GM19099 (cell line): ENCODE results near the gene NPC2.

Experiments used
- POLR2A ChIP-seq: IDR thresholded peaks from 3 replicates; pipeline ENCODE4 v1.6.1; 2011; ENCODE audit warnings: low read depth; ENCODE audit not compliant: insufficient read length; ENCODE audit errors: extremely low read depth

Gene NPC2

DNA sequence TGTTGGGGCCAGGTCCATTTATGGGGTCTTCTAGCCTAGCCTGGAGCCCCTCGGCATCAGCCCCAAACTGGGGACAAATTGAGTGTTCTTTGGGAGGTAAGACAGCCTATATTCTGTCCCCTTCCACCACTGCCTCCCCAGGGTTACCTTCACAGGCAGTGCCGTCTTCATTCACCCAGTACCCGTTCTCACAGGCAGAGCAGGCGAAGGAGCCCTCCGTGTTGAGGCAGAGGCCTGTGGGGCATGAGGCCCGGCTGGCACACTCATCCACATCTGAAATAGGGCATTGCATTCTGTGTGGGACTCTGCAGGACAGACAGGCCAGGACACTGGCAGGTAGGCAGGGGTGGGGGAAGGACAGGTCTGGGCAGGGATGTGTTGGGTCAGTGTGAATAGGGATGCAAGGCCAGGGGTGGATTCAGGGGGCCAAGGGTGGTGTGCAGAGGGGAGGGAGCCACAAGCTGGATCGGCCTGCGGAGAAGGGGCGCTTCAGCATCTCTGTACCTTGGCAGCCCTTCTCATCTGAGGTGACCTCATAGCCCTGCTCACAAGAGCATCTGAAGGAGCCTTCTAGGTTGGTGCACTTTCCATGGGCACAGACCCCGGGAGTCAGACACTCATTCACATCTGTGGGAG lies 16.6 kb upstream of the NPC2 start:
- TF ChIP-seq POLR2A, result no peak

DNA sequence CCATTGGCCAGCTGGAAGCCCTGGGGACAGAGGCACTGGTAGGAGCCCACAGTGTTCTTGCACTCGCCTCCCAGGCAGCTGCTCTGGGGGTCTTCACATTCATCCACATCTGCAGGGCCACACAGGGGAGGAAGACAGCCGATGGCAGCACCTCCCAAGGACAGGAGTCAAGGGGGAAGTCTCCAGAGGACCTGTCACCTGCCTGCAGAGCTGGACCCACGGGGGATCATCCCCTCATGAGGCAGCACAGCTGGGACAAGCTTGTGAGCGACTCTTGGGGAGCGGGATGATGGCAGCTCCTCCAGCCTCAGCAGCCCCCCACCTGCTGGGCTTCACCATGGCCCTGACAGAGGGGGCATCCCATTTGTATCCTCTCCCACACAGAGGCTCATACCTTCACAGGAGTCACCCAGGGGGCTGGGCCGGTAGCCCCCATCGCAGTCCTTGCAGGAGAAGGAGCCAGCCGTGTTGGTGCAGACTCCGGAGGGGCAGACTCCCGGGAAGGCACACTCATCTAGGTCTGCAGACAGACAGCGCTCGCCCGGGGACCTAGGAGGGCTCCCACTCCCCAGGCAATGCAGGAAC lies 15.8 kb upstream of the NPC2 start:
- TF ChIP-seq POLR2A, result no peak

DNA sequence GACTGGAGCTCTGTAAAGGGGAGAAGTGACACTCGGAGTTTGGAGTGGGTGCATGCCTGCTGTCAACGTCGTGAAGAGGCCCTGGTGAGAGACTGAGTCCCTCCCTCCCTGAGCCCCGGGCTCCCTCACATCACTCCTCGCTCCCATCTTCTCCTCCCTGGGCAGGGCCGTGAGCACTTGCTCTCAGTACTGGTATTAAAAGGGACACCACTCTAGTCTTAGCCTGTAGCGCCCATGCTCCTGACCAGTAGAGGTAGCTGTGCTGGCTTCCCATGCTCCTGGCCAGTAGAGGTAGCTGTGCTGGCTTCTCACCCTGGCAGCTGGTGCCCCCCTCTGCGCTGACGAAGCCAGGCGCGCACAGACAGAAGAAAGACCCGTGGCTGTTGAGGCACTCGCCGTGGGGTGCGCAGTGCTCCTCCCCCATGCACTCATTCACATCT lies 15.2 kb upstream of the NPC2 start:
- no peak for TF ChIP-seq POLR2A

DNA sequence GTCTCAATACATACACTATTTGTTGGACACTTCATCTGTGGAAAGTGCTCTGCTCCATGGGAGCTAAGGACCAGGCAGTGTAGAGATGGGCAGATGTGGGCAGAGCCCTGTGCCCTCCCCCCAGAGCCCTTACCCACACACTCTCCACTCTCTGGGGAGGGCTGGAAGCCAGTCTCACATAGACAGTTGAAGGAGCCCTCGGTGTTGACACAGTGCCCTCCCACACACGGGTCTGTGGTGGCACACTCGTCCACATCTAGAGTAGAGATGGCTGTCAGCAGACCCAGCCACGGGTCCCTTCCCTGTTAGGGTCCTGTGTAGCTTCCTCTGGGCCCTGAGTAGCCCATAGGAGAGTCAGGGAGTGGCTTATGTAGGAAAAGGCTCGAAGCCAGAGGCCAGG lies 14.7 kb upstream of the NPC2 start:
- TF ChIP-seq POLR2A, result no peak

DNA sequence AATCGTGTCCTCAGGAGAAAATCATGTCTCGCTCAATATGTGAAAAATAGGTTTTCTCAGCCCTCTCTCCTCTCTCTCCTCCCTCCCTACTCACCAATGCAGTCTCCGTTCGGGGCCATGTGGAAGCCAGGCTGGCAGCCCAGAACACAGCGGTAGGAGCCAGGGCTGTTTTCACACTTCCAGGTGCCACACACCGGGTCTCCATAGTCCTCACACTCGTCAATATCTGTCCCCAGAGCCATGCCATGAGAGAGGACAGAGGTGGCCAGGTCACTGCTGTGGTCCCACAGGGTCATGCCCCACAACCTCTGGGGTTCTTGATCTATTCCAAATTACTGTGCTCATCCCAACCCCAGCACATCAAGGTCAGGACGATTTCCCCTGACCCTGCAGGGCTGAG lies 14.0 kb upstream of the NPC2 start:
- TF ChIP-seq POLR2A, result no peak

DNA sequence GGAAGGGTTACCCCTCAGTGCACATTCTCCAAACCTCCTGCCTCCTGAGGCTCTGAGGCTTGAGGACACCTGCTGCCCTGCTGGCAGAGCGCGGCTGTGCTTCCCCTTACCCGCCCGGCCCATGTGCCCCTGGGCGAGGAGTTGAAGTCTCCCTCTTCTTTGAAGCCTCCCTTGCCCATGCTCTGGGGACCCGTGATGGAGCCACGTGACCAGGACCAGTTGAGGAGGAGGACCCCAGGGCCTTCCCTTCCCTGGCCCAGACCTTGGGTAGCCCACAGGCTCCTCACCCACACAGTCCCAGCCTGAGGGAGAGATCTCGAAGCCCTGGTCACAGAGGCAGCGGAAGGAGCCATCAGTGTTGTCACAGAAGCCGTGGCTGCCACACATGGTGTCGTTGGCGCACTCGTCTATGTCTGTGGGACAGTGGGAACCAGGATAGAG lies 13.3 kb upstream of the NPC2 start:
- no peak for TF ChIP-seq POLR2A

DNA sequence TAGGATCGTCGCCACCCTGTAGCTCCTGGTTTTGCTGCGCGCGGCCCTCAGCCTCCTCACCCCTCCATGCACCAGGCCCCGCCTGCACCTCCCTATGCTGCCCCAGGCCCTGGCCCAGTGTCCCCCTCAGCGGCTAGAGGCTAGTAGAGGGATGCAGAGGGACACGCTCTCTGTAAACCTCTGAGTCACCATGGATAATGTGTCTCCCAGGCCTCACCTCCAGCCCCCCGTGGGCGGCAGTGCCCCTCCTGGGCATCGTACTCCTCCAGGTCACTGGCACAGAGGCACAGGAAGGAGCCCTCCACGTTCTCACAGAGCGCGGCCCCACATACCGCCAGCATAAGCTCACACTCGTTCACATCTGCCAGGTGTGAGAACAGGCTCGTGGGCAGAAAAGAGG lies 12.7 kb upstream of the NPC2 start:
- no peak for TF ChIP-seq POLR2A

DNA sequence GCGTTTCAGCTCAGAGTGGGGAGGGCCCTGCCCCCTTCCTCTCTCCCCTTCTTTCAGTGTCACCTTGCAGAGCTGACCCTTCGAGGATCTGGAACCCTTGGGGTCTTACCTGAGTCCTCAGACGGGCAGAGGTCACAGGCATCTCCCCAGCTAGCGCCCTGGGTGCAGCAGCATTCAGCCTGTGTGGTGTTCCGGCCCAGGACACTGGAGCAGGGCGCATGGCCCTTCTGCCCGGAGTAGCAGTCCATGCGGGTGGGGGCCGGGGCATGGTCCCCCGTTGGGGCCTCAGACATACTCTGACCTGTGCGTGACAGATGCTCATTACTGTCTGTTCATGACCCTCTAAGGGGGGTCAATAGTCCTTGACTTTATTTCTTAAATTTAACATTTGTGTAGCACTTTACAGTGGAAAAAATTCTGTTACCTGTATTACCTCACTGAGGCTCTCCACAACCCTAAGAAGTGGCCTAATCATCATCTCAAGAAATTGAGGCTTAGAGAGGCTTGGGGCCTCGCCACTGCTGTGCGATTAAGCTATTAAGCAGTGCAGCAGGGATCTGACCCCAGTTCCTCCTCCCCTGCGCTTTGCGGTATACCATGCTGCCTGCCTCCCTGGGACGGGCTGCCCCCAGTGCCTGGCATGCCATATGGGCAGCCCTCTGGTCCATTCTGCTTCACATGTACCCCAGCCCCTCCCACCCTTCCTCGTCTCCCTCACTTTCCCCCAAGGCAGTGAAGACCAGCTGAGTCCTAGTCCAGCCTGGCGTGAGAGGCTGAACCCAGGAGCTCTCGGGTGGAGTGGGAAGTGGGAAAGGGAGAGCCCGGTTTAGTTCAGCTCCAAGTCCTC lies 12.0 kb upstream of the NPC2 start:
- TF ChIP-seq POLR2A, result no peak

DNA sequence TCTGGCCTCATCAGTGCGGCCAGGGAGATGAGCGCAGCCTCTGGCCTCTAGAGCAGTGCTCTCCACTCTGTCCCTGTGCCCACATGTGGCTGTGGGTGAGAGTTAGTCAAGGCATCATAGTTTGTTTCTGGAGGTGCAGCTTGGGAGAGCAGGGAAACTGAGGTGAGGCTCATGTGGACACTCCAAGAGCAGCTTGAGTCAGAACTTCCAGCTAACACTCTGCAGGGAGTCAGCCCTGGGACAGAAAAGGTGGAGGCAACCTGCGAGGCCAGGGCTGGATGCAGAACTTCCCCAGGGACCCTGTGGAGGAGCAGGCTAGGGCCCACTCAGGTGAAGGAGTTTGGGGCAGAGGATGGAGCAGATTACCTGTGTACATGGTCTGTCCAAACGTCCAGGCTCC lies 11.3 kb upstream of the NPC2 start:
- TF ChIP-seq POLR2A, result no peak

- no peak for TF ChIP-seq POLR2A
Measured at GRCh38 chr14:74503938-74504335, 10.8 kb upstream of the NPC2 start.

DNA sequence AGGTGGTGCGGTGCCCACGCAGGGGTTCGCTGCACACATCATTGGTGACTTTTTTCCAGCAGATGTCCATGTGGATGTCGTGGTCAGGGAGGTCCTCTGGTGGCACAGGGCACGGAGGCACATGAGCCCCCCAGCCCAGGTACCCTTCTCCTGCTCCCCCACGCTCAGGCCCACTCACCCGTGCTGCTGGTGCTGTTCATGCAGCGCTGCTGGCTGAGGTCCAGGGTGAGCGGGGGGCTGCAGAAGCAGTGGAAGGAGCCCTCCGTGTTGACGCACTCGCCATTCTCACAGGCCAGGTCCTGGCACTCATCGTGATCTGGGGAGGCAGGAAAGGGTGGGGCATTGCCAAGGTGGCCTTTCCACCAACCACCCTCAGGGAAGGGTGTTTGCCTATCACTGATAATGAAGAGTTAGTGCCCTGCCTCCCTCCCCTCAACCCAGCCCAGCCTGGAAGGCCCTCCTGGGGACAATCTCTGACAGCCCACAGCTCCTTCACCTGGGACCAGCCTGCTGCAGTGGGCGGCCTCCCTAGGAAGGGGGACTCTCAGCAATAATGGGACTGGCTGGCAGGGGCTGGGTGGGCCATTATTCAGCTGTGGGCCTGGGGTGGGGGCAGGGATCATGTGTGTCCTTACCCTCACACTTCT lies 10.3 kb upstream of the NPC2 start:
- no peak for TF ChIP-seq POLR2A

DNA sequence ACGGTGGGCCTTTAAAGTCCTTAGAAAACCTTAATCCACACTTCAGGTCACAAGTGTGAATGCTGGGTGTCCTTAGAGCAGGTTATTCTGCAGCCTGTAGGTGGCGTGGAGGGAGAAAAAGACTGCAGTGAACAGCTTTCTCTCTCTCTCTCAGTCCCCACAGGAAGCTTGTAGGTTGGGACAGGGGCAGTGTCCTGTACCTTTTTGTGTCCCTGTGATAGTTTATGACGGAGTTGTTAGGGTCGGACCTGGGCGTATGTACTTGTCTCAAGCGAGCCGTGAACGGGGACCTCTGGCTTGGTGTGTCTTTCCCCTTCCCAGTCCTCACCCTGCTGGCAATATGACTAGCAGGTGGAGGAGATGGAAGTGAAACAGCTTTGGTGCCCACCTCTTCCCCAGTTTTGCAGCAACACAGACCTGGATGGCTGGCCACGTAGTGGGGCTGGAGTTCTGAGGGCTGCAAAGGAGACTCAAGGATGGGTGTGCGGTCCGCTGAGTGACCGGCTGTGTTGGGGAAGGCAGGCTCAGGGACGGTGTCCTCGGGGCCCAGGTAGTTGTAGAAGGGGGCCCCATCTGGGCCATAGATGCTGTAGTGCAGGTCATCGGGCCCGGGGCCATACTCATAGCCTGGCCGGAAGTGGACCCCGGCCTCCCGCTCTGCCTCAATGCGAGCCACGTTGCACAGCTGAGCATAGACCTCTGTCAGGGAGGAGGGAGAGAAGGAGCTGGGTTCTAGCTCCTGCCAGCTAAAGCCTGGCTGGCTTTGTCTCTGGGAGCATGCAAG lies 9.3 kb upstream of the NPC2 start:
- no peak for TF ChIP-seq POLR2A

GRCh38 chr14:74501691-74502090 lies 8.6 kb upstream of the NPC2 start:
- no peak for TF ChIP-seq POLR2A

GRCh38 chr14:74501135-74501614 lies 8.1 kb upstream of the NPC2 start:
- no peak for TF ChIP-seq POLR2A
